HL-60 (cell line): ENCODE measurements around the gene MOAP1.

Source experiments
- DNase-seq, 2 experiments: peaks; one replicate each; pipeline ENCODE4 v3.0.0-alpha.2; 2010 to 2020; ENCODE audit warnings: low read depth in 1 of 2, low spot score in 1 of 2
- H3K27ac ChIP-seq: fragments of 250-450 bp; sonication (Bioruptor Pico); replicated peaks from 2 replicates; pipeline ENCODE4 v1.5.1; 2020; ENCODE audit warnings: mild to moderate bottlenecking, moderate library complexity
- H3K27me3 ChIP-seq: fragments of 250-450 bp; sonication (Bioruptor Pico); 2 replicates; pipeline ENCODE4 v1.5.1; 2021; ENCODE audit warnings: mild to moderate bottlenecking, moderate library complexity; ENCODE audit not compliant: insufficient read depth, poor library complexity, severe bottlenecking
- H3K4me3 ChIP-seq: replicated peaks from 2 replicates; pipeline ENCODE4 v1.5.1; 2011; ENCODE audit warnings: mild to moderate bottlenecking, control low read depth, low read length; ENCODE audit not compliant: insufficient read depth
- GABPA ChIP-seq: IDR thresholded peaks from 2 replicates; pipeline ENCODE4 v1.6.1; 2012; ENCODE audit warnings: low read depth
- POLR2AphosphoS5 ChIP-seq: IDR thresholded peaks from 2 replicates; pipeline ENCODE4 v1.6.1; 2012; ENCODE audit warnings: low read depth
- SPI1 ChIP-seq: IDR thresholded peaks from 2 replicates; pipeline ENCODE4 v1.6.1; 2012; ENCODE audit warnings: low read depth, mild to moderate bottlenecking, borderline replicate concordance
- TF ChIP-seq, protein P1 (sequence below): IDR thresholded peaks from 2 replicates; pipeline ENCODE4 v1.6.1; 2012; ENCODE audit warnings: low read depth; ENCODE audit not compliant: insufficient replicate concordance
- TF ChIP-seq, protein P2 (sequence below): IDR thresholded peaks from one replicate; pipeline ENCODE4 v1.5.1; 2011; ENCODE audit warnings: low read length, control low read depth, inconsistent platforms; ENCODE audit not compliant: insufficient read depth

Gene MOAP1

DNA sequence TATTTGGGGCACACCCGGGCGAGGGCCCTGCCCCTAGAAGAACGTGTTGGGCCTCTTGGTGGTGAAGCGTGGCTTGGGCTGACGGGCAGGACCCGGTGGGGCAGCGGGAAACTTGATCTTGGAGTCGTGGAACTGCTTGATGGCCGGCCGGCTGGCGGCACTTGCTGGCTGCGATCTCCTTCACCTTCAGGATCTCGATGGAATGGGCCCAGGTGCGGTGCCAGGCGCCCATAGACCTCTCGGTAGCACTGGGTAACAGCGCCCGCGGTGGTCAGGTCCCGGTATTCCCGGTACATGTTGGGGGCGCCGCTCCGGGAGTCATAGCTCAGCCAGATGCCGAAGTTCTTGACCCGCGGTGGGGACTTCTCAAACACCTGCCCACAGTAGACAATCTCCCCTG lies 38.9 kb upstream of the MOAP1 start:
- TF ChIP-seq, protein P1, sequence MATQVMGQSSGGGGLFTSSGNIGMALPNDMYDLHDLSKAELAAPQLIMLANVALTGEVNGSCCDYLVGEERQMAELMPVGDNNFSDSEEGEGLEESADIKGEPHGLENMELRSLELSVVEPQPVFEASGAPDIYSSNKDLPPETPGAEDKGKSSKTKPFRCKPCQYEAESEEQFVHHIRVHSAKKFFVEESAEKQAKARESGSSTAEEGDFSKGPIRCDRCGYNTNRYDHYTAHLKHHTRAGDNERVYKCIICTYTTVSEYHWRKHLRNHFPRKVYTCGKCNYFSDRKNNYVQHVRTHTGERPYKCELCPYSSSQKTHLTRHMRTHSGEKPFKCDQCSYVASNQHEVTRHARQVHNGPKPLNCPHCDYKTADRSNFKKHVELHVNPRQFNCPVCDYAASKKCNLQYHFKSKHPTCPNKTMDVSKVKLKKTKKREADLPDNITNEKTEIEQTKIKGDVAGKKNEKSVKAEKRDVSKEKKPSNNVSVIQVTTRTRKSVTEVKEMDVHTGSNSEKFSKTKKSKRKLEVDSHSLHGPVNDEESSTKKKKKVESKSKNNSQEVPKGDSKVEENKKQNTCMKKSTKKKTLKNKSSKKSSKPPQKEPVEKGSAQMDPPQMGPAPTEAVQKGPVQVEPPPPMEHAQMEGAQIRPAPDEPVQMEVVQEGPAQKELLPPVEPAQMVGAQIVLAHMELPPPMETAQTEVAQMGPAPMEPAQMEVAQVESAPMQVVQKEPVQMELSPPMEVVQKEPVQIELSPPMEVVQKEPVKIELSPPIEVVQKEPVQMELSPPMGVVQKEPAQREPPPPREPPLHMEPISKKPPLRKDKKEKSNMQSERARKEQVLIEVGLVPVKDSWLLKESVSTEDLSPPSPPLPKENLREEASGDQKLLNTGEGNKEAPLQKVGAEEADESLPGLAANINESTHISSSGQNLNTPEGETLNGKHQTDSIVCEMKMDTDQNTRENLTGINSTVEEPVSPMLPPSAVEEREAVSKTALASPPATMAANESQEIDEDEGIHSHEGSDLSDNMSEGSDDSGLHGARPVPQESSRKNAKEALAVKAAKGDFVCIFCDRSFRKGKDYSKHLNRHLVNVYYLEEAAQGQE: no peak
- TF ChIP-seq GABPA (no peak), POLR2AphosphoS5 (no peak), SPI1 (no peak)
- TF ChIP-seq, protein P2, sequence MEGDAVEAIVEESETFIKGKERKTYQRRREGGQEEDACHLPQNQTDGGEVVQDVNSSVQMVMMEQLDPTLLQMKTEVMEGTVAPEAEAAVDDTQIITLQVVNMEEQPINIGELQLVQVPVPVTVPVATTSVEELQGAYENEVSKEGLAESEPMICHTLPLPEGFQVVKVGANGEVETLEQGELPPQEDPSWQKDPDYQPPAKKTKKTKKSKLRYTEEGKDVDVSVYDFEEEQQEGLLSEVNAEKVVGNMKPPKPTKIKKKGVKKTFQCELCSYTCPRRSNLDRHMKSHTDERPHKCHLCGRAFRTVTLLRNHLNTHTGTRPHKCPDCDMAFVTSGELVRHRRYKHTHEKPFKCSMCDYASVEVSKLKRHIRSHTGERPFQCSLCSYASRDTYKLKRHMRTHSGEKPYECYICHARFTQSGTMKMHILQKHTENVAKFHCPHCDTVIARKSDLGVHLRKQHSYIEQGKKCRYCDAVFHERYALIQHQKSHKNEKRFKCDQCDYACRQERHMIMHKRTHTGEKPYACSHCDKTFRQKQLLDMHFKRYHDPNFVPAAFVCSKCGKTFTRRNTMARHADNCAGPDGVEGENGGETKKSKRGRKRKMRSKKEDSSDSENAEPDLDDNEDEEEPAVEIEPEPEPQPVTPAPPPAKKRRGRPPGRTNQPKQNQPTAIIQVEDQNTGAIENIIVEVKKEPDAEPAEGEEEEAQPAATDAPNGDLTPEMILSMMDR: no peak
- DNase-seq: no peak
- Histone ChIP-seq H3K27ac (no peak overlapping the region), H3K4me3 (no peak overlapping the region), H3K27me3 (no peaks in the 10 kb centered on the region)

DNA sequence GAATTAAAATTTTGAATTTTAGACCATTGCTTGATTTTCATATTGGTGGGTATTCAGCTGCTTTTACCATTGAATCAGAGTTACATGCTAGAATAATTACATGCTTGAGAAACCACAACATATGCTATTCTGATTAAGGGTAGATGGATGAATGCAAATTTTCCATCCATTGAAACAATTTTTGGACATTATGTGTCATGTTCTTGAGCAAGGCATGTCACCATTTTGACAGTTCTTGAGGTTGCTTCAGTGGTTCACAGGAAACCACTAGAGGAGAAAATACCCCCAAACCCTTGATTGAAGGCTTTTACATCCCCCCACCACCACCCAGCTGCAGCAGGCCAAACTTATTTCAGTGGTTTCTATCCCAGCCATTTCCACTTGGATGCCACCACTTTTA lies 35.8 kb upstream of the MOAP1 start:
- Histone ChIP-seq H3K4me3 (no peak overlapping the region), H3K27ac (no peak overlapping the region), H3K27me3 (no peaks in the 10 kb centered on the region)
- TF ChIP-seq, protein P2: no peak
- TF ChIP-seq GABPA (no peak), POLR2AphosphoS5 (no peak), SPI1 (no peak)
- TF ChIP-seq, protein P1: no peak
- DNase-seq: no peak

DNA sequence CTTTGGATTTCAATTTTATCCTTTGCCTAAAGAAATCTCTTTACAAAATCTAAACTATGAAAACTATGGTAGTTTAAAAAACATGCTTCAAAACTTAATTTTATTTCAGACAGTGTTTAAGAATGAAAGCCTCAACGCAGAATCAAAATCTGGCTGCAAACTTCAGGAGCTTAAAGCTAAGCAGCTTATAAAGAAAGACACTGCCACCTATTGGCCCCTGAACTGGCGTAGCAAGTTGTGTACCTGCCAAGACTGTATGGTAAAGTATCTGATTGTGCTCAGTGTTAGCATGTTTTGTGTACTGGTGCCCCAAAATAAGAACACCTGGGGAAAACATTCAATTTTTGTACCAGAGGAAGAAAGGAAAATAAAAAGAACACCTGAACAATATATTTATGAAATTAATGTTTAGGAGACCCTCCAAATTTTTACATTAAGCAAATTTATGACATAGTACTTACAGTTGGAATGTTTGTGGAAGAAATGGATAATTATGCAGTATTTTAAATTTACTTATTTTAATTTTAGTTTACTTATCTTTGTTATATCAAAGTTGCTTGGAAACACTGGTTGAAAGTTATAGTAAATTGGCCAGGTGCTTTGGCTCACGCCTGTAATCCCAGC lies 34.5 kb upstream of the MOAP1 start:
- DNase-seq: peak in 1 of 2 experiments; percentile 57

More for the DNA sequence above, 34.5 kb upstream of the MOAP1 start:
- Histone ChIP-seq H3K4me3 (no peak overlapping the region), H3K27ac (no peak overlapping the region), H3K27me3 (no peaks in the 10 kb centered on the region)
- TF ChIP-seq POLR2AphosphoS5: no peak
- no peak for TF ChIP-seq SPI1
- TF ChIP-seq, protein P2: peak; percentile 53
